Spleen (tissue), 7 donors: ENCODE measurements around the gene LCE1B.

Experiments used
- CTCF ChIP-seq, 11 experiments: fragments of 200-600 bp in 7 of 11; fragments of 450-650 bp in 4 of 11; sonication (generic) in 4 of 11; IDR thresholded peaks in 8 of 11; conservative IDR thresholded peaks in 3 of 11; 1 replicate in 7 of 11; 2 replicates in 4 of 11; pipeline versions ENCODE4 v1.4.0 to v1.8.0; 2016 to 2021; ENCODE audit warnings: antibody characterized with exemption in 11 of 11, inconsistent platforms in 4 of 11, mild to moderate bottlenecking in 1 of 11
- POLR2A ChIP-seq, 3 donors: fragments of 450-650 bp; IDR thresholded peaks; one replicate each; pipeline ENCODE4 v1.5.1; 2017; ENCODE audit warnings: antibody characterized with exemption in 3 of 3, mild to moderate bottlenecking in 1 of 3
- POLR2AphosphoS5 ChIP-seq, 3 donors: sonication (generic); formaldehyde crosslinking; IDR thresholded peaks; one replicate each; pipeline ENCODE4 v1.5.1; 2017; ENCODE audit warnings: antibody characterized with exemption in 3 of 3
- donor health status: DM: no; HTN: no; CAD: no; lungs with moderate emphysema.
- donor health status: DM: no; HTN: no; CAD: no.
- donor health status: DM: no; HTN: no; CAD: no.

- no peak for TF ChIP-seq CTCF (IDR thresholded peaks at IDR 0.05 in 8 of 11, conservative IDR thresholded peaks at IDR 0.05 in 3 of 11)
- TF ChIP-seq POLR2A (IDR thresholded peaks at IDR 0.05), result no peak
- no peak for TF ChIP-seq POLR2AphosphoS5 (IDR thresholded peaks at IDR 0.05)
These were observed 49.6 kb downstream of the LCE1B start for GRCh38 chr1:152861374-152861773.
